K562 (cell line): Measurements from ENCODE around the gene PBX1. TPM values are rescaled to one million over a fixed set of nuclear protein-coding genes. Genes with fewer than 3 reads are reported as not detected.

Experiments
- DPF2 ChIP-seq: fragments of 450-650 bp; IDR thresholded peaks from 2 replicates; pipeline ENCODE4 v1.6.1; 2016
- ESRRA ChIP-seq: fragments of 450-650 bp; IDR thresholded peaks from 2 replicates; pipeline ENCODE4 v1.6.1; 2014; ENCODE audit warnings: low read depth, mild to moderate bottlenecking, moderate library complexity, borderline replicate concordance
- IFI16 ChIP-seq: fragments of 250-450 bp; sonication (Bioruptor Pico); IDR thresholded peaks from 2 replicates; pipeline ENCODE4 v2.1.2; 2022; ENCODE audit warnings: mild to moderate bottlenecking, inconsistent platforms
- MCM3 ChIP-seq: fragments of 450-650 bp; IDR thresholded peaks from 2 replicates; pipeline ENCODE4 v1.6.1; 2016
- MYBL2 ChIP-seq, 2 experiments: fragments of 450-650 bp in 1 of 2; sonication (generic) in 1 of 2; formaldehyde crosslinking in 1 of 2; IDR thresholded peaks; 2 replicates each; pipeline versions ENCODE4 v1.6.1 to v1.8.1; 2017 to 2022; ENCODE audit warnings: borderline replicate concordance in 1 of 2, inconsistent platforms in 1 of 2, low read depth in 1 of 2, mild to moderate bottlenecking in 1 of 2, missing genetic modification reagents in 1 of 2, moderate library complexity in 1 of 2
- PTRF ChIP-seq: fragments of 450-650 bp; IDR thresholded peaks from 2 replicates; pipeline ENCODE4 v1.6.1; 2016; ENCODE audit warnings: mild to moderate bottlenecking, missing genetic modification characterization, missing compliant biosample characterization
- TAL1 ChIP-seq: fragments of 450-650 bp; IDR thresholded peaks from 2 replicates; pipeline ENCODE4 v1.6.1; 2016; ENCODE audit warnings: mild to moderate bottlenecking
- TEAD1 ChIP-seq, 2 experiments: fragments of 450-650 bp in 1 of 2; sonication (generic) in 1 of 2; formaldehyde crosslinking; IDR thresholded peaks; 2 replicates each; pipeline versions ENCODE4 v1.4.0 to v1.8.0; 2020 to 2022; ENCODE audit warnings: mild to moderate bottlenecking in 2 of 2, missing genetic modification reagents in 1 of 2
- TFAM ChIP-seq: fragments of 250-450 bp; sonication (Bioruptor Pico); conservative IDR thresholded peaks from 2 replicates; pipeline ENCODE4 v1.5.0; 2021; ENCODE audit warnings: mild to moderate bottlenecking, moderate library complexity
- ZBTB2 ChIP-seq: fragments of 450-650 bp; IDR thresholded peaks from 2 replicates; pipeline ENCODE4 v1.6.1; 2016; ENCODE audit warnings: antibody characterized with exemption
- ZBTB26 ChIP-seq: fragments of 450-650 bp; formaldehyde crosslinking; IDR thresholded peaks from 2 replicates; pipeline ENCODE4 v1.4.0; 2022; ENCODE audit warnings: missing genetic modification characterization
- ZBTB49 ChIP-seq: sonication (generic); formaldehyde crosslinking; IDR thresholded peaks from 2 replicates; pipeline ENCODE4 v1.8.0; 2022; ENCODE audit warnings: missing genetic modification reagents, mild to moderate bottlenecking, borderline replicate concordance
- ZNF277 ChIP-seq: fragments of 250-450 bp; sonication (Bioruptor Pico); IDR thresholded peaks from 2 replicates; pipeline ENCODE4 v1.8.0; 2022; ENCODE audit warnings: inconsistent platforms, mild to moderate bottlenecking, moderate library complexity, borderline replicate concordance
- ZNF280A ChIP-seq: fragments of 450-650 bp; IDR thresholded peaks from 2 replicates; pipeline ENCODE4 v1.6.1; 2018; ENCODE audit warnings: mild to moderate bottlenecking, low read depth; ENCODE audit not compliant: partially characterized antibody
- ZNF449 ChIP-seq: fragments of 250-450 bp; sonication (Bioruptor Pico); IDR thresholded peaks from 2 replicates; pipeline ENCODE4 v1.8.0; 2022; ENCODE audit warnings: moderate library complexity, mild to moderate bottlenecking, inconsistent platforms
- ZNF695 ChIP-seq: fragments of 450-650 bp; formaldehyde crosslinking; IDR thresholded peaks from 2 replicates; pipeline ENCODE4 v1.4.0; 2020; ENCODE audit warnings: mild to moderate bottlenecking, moderate library complexity
- polyA plus RNA-seq, 8 experiments: library from polyadenylated mRNA; depleted of rRNA in 4 of 8; stranded (reverse) in 5 of 8; unstranded in 3 of 8; fragments of >200 nt; fragmentation: Nextera tagmentation in 2 of 8; fragmentation: Illumina TruSeq in 1 of 8; extraction: Ambion mirVana in 2 of 8; extraction: Trizol in 1 of 8; gene quantifications; 2 replicates each; pipeline versions ENCODE4 v1.2.1 to v1.2.3, GENCODE V29; 2011 to 2014; ENCODE audit warnings: inconsistent platforms in 1 of 8, missing spikeins in 1 of 8
- total RNA-seq, 7 experiments: library from RNA; depleted of rRNA in 6 of 7; stranded (reverse); fragments of >200 nt in 6 of 7; fragmentation: Illumina TruSeq in 2 of 7; extraction: Trizol in 2 of 7; gene quantifications; 2 replicates each; pipeline versions ENCODE4 v1.2.1 to v1.2.3, GENCODE V29; 2011 to 2021; ENCODE audit warnings: low replicate concordance in 1 of 7

The PBX1 gene
- total and polyA plus RNA-seq, 9 of the 15 experiments (the other 6 are each of a cell fraction or from before 2014, with no cell fraction given) = 0.03 to 0.62 (median 0.17) TPM

- TF ChIP-seq ZNF280A (no peak), IFI16 (no peak), TAL1 (peak; percentile 100), MYBL2 (IDR thresholded peaks at IDR 0.05; ENCODE audit: low read depth) (peak; percentile 40; the same call in 1 of the 2 replicates), MYBL2 (CRISPR knock-in tag; IDR thresholded peaks at IDR 0.05; ENCODE audit: borderline replicate concordance) (no peak), MCM3 (no peak), ZNF277 (CRISPR knock-in tag) (no peak), ZNF695 (CRISPR knock-in tag) (peak; percentile 66; the same call in 1 of the 2 replicates), ZBTB49 (CRISPR knock-in tag) (no peak), TFAM (no peak), TEAD1 (CRISPR knock-in tag; IDR thresholded peaks at IDR 0.05) (peak in 1 of 2 experiments; percentile 93; a peak in 2 of 4 replicates), ZBTB26 (CRISPR knock-in tag) (no peak; the same call in 1 of the 2 replicates), DPF2 (peak; percentile 99), ESRRA (peak; percentile 60; the same call in 1 of the 2 replicates), ZNF449 (CRISPR knock-in tag) (0 out of 2 replicates have a peak, but pooled peaks have one; percentile 17), PTRF (no peak), ZBTB2 (peak; percentile 57; the same call in 1 of the 2 replicates)
Measured at GRCh38 chr1:164712131-164713036, 153.4 kb downstream of the PBX1 start (continued).
